Tibial nerve (tissue), 4 donors: Measurements from ENCODE around the gene PLCXD3.

Experiments used
- CTCF ChIP-seq, 5 experiments: fragments of 200-600 bp in 3 of 5; fragments of 450-650 bp in 2 of 5; sonication (generic) in 3 of 5; IDR thresholded peaks; one replicate each; pipeline ENCODE4 v1.5.1; 2016 to 2019; ENCODE audit warnings: antibody characterized with exemption in 5 of 5, mild to moderate bottlenecking in 3 of 5, moderate library complexity in 2 of 5
- EP300 ChIP-seq, 2 donors: sonication (generic); formaldehyde crosslinking; IDR thresholded peaks; one replicate each; pipeline ENCODE4 v1.6.1; 2017; ENCODE audit warnings: antibody characterized with exemption in 2 of 2, mild to moderate bottlenecking in 1 of 2
- POLR2A ChIP-seq, 2 donors: fragments of 450-650 bp; IDR thresholded peaks; one replicate each; pipeline ENCODE4 v1.6.1; 2017; ENCODE audit warnings: antibody characterized with exemption in 2 of 2, mild to moderate bottlenecking in 2 of 2, moderate library complexity in 2 of 2

- TF ChIP-seq CTCF (IDR thresholded peaks at IDR 0.05) (no peak), EP300 (IDR thresholded peaks at IDR 0.05) (no peak), POLR2A (IDR thresholded peaks at IDR 0.05) (no peak)
These were observed 104.0 kb downstream of the PLCXD3 start for GRCh38 chr5:41406424-41406823.
